ENCODE results near the gene ZHX3. TPM values are rescaled to one million over a fixed set of nuclear protein-coding genes. Genes with fewer than 3 reads are reported as not detected.

ZHX3 gene
- total and polyA plus RNA-seq, 3 experiments from 2014 or later, result 12.1 to 15.3 (median 12.7) TPM

GRCh38 chr20:41214666-41215065, 102.9 kb downstream of the ZHX3 start:
- DNase-seq, result no peak
- H3K4me3 Mint-ChIP-seq, result no peak overlapping the region
- H3K27me3 ChIP-seq (ENCODE audit: insufficient read depth, low read length, poor library complexity, severe bottlenecking), result no peaks in the 10 kb centered on the region
- peaks cover 4 to 9% (median 7%) of the 10 kb centered on the region in 3 donors for H3K4me1 Mint-ChIP-seq
- H3K27ac Mint-ChIP-seq, result no peak overlapping the region
- no peaks in the 10 kb centered on the region for H3K36me3 ChIP-seq (ENCODE audit: insufficient read depth, low read length)
- no peaks in the 10 kb centered on the region for H3K36me3 Mint-ChIP-seq
- no peaks in the 10 kb centered on the region for H3K9me3 ChIP-seq (ENCODE audit: low read length)
- CTCF ChIA-PET, result no interaction called here
- no peaks in the 10 kb centered on the region for H3K27me3 Mint-ChIP-seq
- H3K4me1 ChIP-seq (ENCODE audit: insufficient read depth, low read length), result no peaks in the 10 kb centered on the region
- POLR2A ChIA-PET, result no interaction called here
- no peaks in the 10 kb centered on the region for H3K9me3 Mint-ChIP-seq
- H3K4me3 ChIP-seq (ENCODE audit: low read length), result no peak overlapping the region
- no peak overlapping the region for H3K27ac ChIP-seq (ENCODE audit: low read depth, low read length)

- H3K27ac Mint-ChIP-seq, result no peak overlapping the region
- no peak overlapping the region for H3K4me3 Mint-ChIP-seq
- no peaks in the 10 kb centered on the region for H3K27me3 ChIP-seq (ENCODE audit: insufficient read depth, low read length, poor library complexity, severe bottlenecking)
- H3K4me1 ChIP-seq (ENCODE audit: insufficient read depth, low read length), result no peaks in the 10 kb centered on the region
- H3K9me3 ChIP-seq (ENCODE audit: low read length), result no peaks in the 10 kb centered on the region
- no peaks in the 10 kb centered on the region for H3K36me3 Mint-ChIP-seq
- H3K4me3 ChIP-seq (ENCODE audit: low read length), result no peak overlapping the region
- peaks cover 4 to 9% (median 7%) of the 10 kb centered on the region in 3 donors for H3K4me1 Mint-ChIP-seq
- no peak for DNase-seq
- H3K27me3 Mint-ChIP-seq, result no peaks in the 10 kb centered on the region
- no peaks in the 10 kb centered on the region for H3K36me3 ChIP-seq (ENCODE audit: insufficient read depth, low read length)
- no peaks in the 10 kb centered on the region for H3K9me3 Mint-ChIP-seq
- POLR2A ChIA-PET, result no interaction called here
- H3K27ac ChIP-seq (ENCODE audit: low read depth, low read length), result no peak overlapping the region
- CTCF ChIA-PET, result no interaction called here
Measured at GRCh38 chr20:41214202-41214601, 103.3 kb downstream of the ZHX3 start.

GRCh38 chr20:41213150-41213820, 104.2 kb downstream of the ZHX3 start:
- Histone ChIP-seq H3K27me3 (ENCODE audit: insufficient read depth, low read length, poor library complexity, severe bottlenecking) (no peaks in the 10 kb centered on the region), H3K27ac (ENCODE audit: low read depth, low read length) (no peak overlapping the region), H3K4me3 (ENCODE audit: low read length) (no peak overlapping the region), H3K4me1 (ENCODE audit: insufficient read depth, low read length) (no peaks in the 10 kb centered on the region), H3K9me3 (ENCODE audit: low read length) (no peaks in the 10 kb centered on the region), H3K36me3 (ENCODE audit: insufficient read depth, low read length) (no peaks in the 10 kb centered on the region)
- Mint-ChIP-seq H3K4me3 (no peak overlapping the region), H3K36me3 (no peaks in the 10 kb centered on the region), H3K4me1 (peaks cover 4 to 9% (median 7%) of the 10 kb centered on the region in 3 donors), H3K27ac (peak overlapping the region in 2 of 8 donors; percentile 27 to 53), H3K9me3 (no peaks in the 10 kb centered on the region), H3K27me3 (no peaks in the 10 kb centered on the region)
- DNase-seq, result no peak
- ChIA-PET CTCF (no interaction called here), POLR2A (no interaction called here)

- no peak overlapping the region for H3K27ac Mint-ChIP-seq
- H3K9me3 Mint-ChIP-seq, result no peaks in the 10 kb centered on the region
- H3K4me1 Mint-ChIP-seq, result no peaks in the 10 kb centered on the region
Measured at GRCh38 chr20:41205313-41205712, 112.2 kb downstream of the ZHX3 start.

GRCh38 chr20:41204304-41205265, 112.9 kb downstream of the ZHX3 start:
- POLR2A ChIA-PET, result no interaction called here
- DNase-seq, result no peak
- H3K4me1 ChIP-seq (ENCODE audit: insufficient read depth, low read length), result no peaks in the 10 kb centered on the region
- H3K9me3 Mint-ChIP-seq, result peaks cover 0 to 4% (median under 1%) of the 10 kb centered on the region in 5 donors
- no peak overlapping the region for H3K4me3 Mint-ChIP-seq
- no peak overlapping the region for H3K27ac ChIP-seq (ENCODE audit: low read depth, low read length)
- no peaks in the 10 kb centered on the region for H3K9me3 ChIP-seq (ENCODE audit: low read length)
- no peaks in the 10 kb centered on the region for H3K27me3 ChIP-seq (ENCODE audit: insufficient read depth, low read length, poor library complexity, severe bottlenecking)
- no peaks in the 10 kb centered on the region for H3K4me1 Mint-ChIP-seq
- H3K27me3 Mint-ChIP-seq, result peaks cover 0 to 3% of the 10 kb centered on the region in 2 donors
- peaks cover 9 to 31% (median 25%) of the 10 kb centered on the region in 3 donors for H3K36me3 Mint-ChIP-seq
- H3K4me3 ChIP-seq (ENCODE audit: low read length), result no peak overlapping the region
- no peak overlapping the region for H3K27ac Mint-ChIP-seq
- H3K36me3 ChIP-seq (ENCODE audit: insufficient read depth, low read length), result peaks cover 8% of the 10 kb centered on the region
- CTCF ChIA-PET, result no interaction called here

More at GRCh38 chr20:41205313-41205712, 112.2 kb downstream of the ZHX3 start:
- Histone ChIP-seq H3K4me3 (ENCODE audit: low read length) (no peak overlapping the region), H3K4me1 (ENCODE audit: insufficient read depth, low read length) (no peaks in the 10 kb centered on the region), H3K27ac (ENCODE audit: low read depth, low read length) (no peak overlapping the region), H3K9me3 (ENCODE audit: low read length) (no peaks in the 10 kb centered on the region), H3K27me3 (ENCODE audit: insufficient read depth, low read length, poor library complexity, severe bottlenecking) (no peaks in the 10 kb centered on the region), H3K36me3 (ENCODE audit: insufficient read depth, low read length) (peaks cover 8% of the 10 kb centered on the region)
- Mint-ChIP-seq H3K36me3 (peaks cover 9 to 28% (median 20%) of the 10 kb centered on the region in 3 donors), H3K4me3 (no peak overlapping the region), H3K27me3 (peaks cover 0 to 3% of the 10 kb centered on the region in 2 donors)
- ChIA-PET CTCF (no interaction called here), POLR2A (no interaction called here)
- no peak for DNase-seq

GRCh38 chr20:41203660-41204059, 113.9 kb downstream of the ZHX3 start:
- H3K36me3 Mint-ChIP-seq, result peaks cover 9 to 37% (median 32%) of the 10 kb centered on the region in 3 donors
- peaks cover 6 to 10% (median 9%) of the 10 kb centered on the region in 5 donors for H3K9me3 Mint-ChIP-seq
- H3K27me3 Mint-ChIP-seq, result peaks cover 0 to 3% of the 10 kb centered on the region in 2 donors
- POLR2A ChIA-PET, result no interaction called here
- H3K4me3 Mint-ChIP-seq, result no peak overlapping the region
- CTCF ChIA-PET, result no interaction called here
- H3K27ac ChIP-seq (ENCODE audit: low read depth, low read length), result no peak overlapping the region
- no peak overlapping the region for H3K4me3 ChIP-seq (ENCODE audit: low read length)
- DNase-seq, result no peak
- no peaks in the 10 kb centered on the region for H3K4me1 Mint-ChIP-seq
- no peaks in the 10 kb centered on the region for H3K4me1 ChIP-seq (ENCODE audit: insufficient read depth, low read length)
- no peaks in the 10 kb centered on the region for H3K27me3 ChIP-seq (ENCODE audit: insufficient read depth, low read length, poor library complexity, severe bottlenecking)
- H3K27ac Mint-ChIP-seq, result peak overlapping the region in 1 of 8 donors; percentile 48
- H3K9me3 ChIP-seq (ENCODE audit: low read length), result peaks cover 5% of the 10 kb centered on the region
- H3K36me3 ChIP-seq (ENCODE audit: insufficient read depth, low read length), result peaks cover 8% of the 10 kb centered on the region

- H3K4me3 Mint-ChIP-seq, result no peak overlapping the region
- peaks cover 0 to 3% of the 10 kb centered on the region in 2 donors for H3K27me3 Mint-ChIP-seq
- ChIA-PET POLR2A (no interaction called here), CTCF (interaction anchor here (1.1 kb wide), 1 partner anchor 22 kb away, joined by 3 read pairs; no protein-coding TSS in a partner anchor)
- no peak overlapping the region for H3K27ac Mint-ChIP-seq
- Histone ChIP-seq H3K36me3 (ENCODE audit: insufficient read depth, low read length) (peaks cover 8% of the 10 kb centered on the region), H3K4me3 (ENCODE audit: low read length) (no peak overlapping the region), H3K4me1 (ENCODE audit: insufficient read depth, low read length) (no peaks in the 10 kb centered on the region), H3K9me3 (ENCODE audit: low read length) (peaks cover 5% of the 10 kb centered on the region), H3K27me3 (ENCODE audit: insufficient read depth, low read length, poor library complexity, severe bottlenecking) (no peaks in the 10 kb centered on the region), H3K27ac (ENCODE audit: low read depth, low read length) (no peak overlapping the region)
- no peaks in the 10 kb centered on the region for H3K4me1 Mint-ChIP-seq
- H3K9me3 Mint-ChIP-seq, result peaks cover 10 to 14% (median 11%) of the 10 kb centered on the region in 5 donors
- peaks cover 9 to 39% (median 37%) of the 10 kb centered on the region in 3 donors for H3K36me3 Mint-ChIP-seq
- DNase-seq, result no peak
Measured at GRCh38 chr20:41202426-41202825, 115.1 kb downstream of the ZHX3 start.

- Histone ChIP-seq H3K4me1 (ENCODE audit: insufficient read depth, low read length) (no peaks in the 10 kb centered on the region), H3K9me3 (ENCODE audit: low read length) (peaks cover 5% of the 10 kb centered on the region), H3K4me3 (ENCODE audit: low read length) (no peak overlapping the region), H3K27me3 (ENCODE audit: insufficient read depth, low read length, poor library complexity, severe bottlenecking) (no peaks in the 10 kb centered on the region), H3K27ac (ENCODE audit: low read depth, low read length) (no peak overlapping the region), H3K36me3 (ENCODE audit: insufficient read depth, low read length) (peaks cover 8% of the 10 kb centered on the region)
- POLR2A ChIA-PET, result no interaction called here
- CTCF ChIA-PET, result interaction anchor here (1.1 kb wide), 1 partner anchor 21 kb away, joined by 3 read pairs; no protein-coding TSS in a partner anchor
- no peaks in the 10 kb centered on the region for H3K4me1 Mint-ChIP-seq
- peak overlapping the region in 2 of 8 donors; percentile 23 to 43 for H3K27ac Mint-ChIP-seq
- peaks cover 0 to 3% of the 10 kb centered on the region in 2 donors for H3K27me3 Mint-ChIP-seq
- H3K36me3 Mint-ChIP-seq, result peaks cover 9 to 40% (median 37%) of the 10 kb centered on the region in 3 donors
- no peak overlapping the region for H3K4me3 Mint-ChIP-seq
- DNase-seq, result no peak
- peaks cover 10 to 14% (median 11%) of the 10 kb centered on the region in 5 donors for H3K9me3 Mint-ChIP-seq
Measured at GRCh38 chr20:41201760-41202159, 115.8 kb downstream of the ZHX3 start.

Data from CD8-positive, alpha-beta memory T cell (primary cell).